Lower leg skin (tissue), 3 donors: ENCODE results near the gene RAP1GAP.

ENCODE experiments used
- POLR2A ChIP-seq, 2 donors: fragments of 450-650 bp; IDR thresholded peaks; one replicate each; pipeline ENCODE4 v1.6.1; 2016 to 2017; ENCODE audit warnings: antibody characterized with exemption in 2 of 2, mild to moderate bottlenecking in 1 of 2, moderate library complexity in 1 of 2
- TF ChIP-seq, protein P1 (sequence below), 3 donors: fragments of 450-650 bp; IDR thresholded peaks; one replicate each; pipeline ENCODE4 v1.5.1; 2016; ENCODE audit warnings: antibody characterized with exemption in 3 of 3, mild to moderate bottlenecking in 3 of 3, moderate library complexity in 2 of 3

DNA sequence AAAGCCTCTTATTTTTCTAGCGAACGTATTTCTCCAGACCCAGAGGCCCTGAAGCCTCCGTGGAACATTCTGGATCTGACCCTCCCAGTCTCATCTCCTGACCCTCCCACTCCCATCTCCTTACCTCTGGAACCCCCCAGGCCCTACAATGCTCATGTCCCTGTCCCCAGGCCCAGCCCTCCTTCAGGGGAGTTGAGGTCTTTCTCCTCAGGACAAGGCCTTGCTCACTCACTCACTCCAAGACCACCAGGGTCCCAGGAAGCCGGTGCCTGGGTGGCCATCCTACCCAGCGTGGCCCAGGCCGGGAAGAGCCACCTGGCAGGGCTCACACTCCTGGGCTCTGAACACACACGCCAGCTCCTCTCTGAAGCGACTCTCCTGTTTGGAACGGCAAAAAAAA is 91.2 kb downstream of the RAP1GAP start:
- TF ChIP-seq, protein P1, sequence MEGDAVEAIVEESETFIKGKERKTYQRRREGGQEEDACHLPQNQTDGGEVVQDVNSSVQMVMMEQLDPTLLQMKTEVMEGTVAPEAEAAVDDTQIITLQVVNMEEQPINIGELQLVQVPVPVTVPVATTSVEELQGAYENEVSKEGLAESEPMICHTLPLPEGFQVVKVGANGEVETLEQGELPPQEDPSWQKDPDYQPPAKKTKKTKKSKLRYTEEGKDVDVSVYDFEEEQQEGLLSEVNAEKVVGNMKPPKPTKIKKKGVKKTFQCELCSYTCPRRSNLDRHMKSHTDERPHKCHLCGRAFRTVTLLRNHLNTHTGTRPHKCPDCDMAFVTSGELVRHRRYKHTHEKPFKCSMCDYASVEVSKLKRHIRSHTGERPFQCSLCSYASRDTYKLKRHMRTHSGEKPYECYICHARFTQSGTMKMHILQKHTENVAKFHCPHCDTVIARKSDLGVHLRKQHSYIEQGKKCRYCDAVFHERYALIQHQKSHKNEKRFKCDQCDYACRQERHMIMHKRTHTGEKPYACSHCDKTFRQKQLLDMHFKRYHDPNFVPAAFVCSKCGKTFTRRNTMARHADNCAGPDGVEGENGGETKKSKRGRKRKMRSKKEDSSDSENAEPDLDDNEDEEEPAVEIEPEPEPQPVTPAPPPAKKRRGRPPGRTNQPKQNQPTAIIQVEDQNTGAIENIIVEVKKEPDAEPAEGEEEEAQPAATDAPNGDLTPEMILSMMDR (IDR thresholded peaks at IDR 0.05): no peak
- no peak for TF ChIP-seq POLR2A (IDR thresholded peaks at IDR 0.05)
